Ammon's horn (tissue), 1 donor: ENCODE measurements around the gene FNIP2.
"Not testable (repeated sequence)": the region's sequence is repeated elsewhere in the genome, so short reads cannot be mapped to it uniquely, and the experiment has no call there.

ENCODE experiments used
- DNase-seq: peaks from one replicate; pipeline ENCODE4 v3.0.0-alpha.2; 2016; ENCODE audit warnings: low spot score

Gene FNIP2

DNA sequence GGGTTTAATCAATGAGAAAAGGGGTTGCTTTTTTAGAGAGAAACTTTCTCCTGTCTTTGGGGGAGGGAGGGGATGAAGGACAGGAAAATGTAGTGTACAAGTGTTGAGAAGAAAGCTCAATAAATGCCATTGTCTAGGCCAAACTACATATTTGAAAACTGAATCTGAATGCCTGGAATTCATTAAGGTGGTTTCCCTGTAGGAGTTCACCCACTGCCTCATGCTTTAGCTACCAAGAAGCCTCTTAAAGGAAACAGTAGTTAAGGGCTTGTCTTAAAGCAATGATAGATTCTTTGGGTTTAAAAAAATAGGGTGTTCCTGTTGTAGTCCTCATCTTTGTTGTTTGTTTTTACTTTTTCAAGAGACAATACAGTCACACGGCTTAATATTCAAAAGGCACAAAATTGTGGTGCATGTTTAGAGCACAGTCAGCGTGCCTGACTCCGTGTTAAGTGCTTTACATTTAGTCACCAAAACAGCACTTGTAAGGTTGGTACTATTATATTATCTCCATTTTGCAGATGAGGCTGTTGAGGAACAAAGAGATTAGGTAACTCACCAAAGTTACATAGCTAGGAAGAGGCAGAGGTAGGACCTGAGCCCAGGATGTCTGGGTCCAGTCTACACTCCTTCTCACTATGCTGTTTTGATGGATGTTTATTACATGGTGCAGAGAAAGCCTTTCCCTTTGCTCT lies 46.0 kb downstream of the FNIP2 start:
- DNase-seq: no peak

DNA sequence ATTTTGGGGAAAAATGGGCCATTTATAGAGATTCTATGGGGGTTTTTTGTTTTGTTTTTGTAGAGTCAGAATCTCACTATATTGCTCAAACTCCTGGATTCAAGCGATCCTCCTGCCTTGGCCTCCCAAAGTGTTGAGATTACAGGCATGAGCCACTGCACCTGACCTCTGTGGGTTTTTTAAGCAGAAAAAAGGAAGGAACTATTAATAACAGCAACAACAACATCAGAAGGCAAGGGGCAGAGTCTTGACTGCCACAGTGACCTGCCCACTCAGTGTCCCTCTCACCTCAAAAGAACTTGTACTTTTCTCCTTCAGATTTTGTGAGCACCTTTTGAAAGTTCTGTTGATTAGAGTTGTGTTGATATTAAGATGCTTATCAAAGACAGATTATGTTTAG lies 48.1 kb downstream of the FNIP2 start:
- DNase-seq: no peak

GRCh38 chr4:158817562-158818296 lies 48.9 kb downstream of the FNIP2 start:
- no peak for DNase-seq

GRCh38 chr4:158818560-158819140 lies 49.8 kb downstream of the FNIP2 start:
- DNase-seq: no peak

DNA sequence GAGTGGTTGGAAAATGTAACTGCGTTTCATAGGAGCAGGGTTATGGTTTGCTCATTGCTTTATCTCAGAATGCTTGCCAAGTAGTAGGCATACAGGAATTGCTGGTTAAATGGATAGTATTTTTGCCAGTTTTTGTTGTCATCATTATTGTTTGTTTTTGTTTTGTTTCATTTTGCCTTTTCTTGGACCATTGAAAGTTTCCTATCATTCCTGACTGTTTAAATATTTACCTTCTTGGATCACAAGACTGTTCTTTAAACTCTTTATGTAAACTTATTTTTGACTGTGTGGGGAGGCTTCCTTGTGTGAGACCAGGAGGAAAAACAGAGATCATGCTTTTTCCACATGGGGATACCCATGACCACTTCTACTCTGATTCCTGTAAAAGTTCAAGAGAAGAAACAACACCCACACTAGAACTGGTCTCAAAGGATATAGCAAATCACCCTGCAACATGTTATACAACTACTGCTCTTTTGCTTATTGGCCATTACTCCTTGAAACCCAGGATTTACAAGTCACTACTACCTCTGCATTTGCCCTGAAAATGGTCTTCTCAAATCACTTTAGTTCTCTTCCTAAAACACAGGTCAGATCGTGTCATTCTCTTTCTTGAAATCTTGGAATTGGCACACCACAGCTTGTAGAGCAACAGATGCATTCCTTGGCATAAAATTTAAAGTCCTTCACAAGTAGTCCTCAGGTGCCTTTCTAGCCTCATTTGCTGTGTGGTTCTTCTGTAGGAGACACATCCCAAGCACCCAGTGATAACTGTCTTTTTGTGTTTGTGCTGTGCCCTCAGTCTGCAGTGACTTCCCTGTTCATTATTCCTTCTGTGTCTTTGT lies 51.3 kb downstream of the FNIP2 start:
- no peak for DNase-seq

GRCh38 chr4:158821228-158821971 lies 52.6 kb downstream of the FNIP2 start:
- DNase-seq: no peak

DNA sequence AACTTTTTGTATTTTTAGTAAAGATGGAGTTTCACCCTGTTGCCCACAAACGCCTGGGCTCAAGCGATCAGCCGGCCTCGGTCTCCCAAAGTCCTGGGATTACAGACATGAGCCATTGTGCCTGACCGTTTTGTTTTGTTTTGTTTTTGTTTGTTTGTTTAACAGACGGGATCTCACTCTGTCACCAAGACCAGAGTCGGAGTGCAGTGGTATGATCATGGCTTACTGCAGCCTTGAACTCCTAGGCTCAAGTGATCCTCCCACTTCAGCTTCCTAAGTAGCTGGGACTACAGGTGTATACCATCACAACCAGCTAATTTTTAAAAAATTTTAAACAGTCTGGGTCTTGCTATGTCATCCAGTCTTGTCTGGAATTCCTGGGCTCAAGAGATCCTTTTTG lies 53.5 kb downstream of the FNIP2 start:
- no peak for DNase-seq

GRCh38 chr4:158823461-158823873 lies 54.6 kb downstream of the FNIP2 start:
- no peak for DNase-seq

- no peak for DNase-seq
These were observed 55.8 kb downstream of the FNIP2 start for GRCh38 chr4:158824425-158825274.

GRCh38 chr4:158825433-158826036 lies 56.7 kb downstream of the FNIP2 start:
- DNase-seq: no peak

- DNase-seq: no peak
These were observed 57.2 kb downstream of the FNIP2 start for GRCh38 chr4:158826057-158826456.

- DNase-seq: no peak
These were observed 58.1 kb downstream of the FNIP2 start for GRCh38 chr4:158826882-158827281.

GRCh38 chr4:158827543-158827981 lies 58.7 kb downstream of the FNIP2 start:
- no peak for DNase-seq

DNA sequence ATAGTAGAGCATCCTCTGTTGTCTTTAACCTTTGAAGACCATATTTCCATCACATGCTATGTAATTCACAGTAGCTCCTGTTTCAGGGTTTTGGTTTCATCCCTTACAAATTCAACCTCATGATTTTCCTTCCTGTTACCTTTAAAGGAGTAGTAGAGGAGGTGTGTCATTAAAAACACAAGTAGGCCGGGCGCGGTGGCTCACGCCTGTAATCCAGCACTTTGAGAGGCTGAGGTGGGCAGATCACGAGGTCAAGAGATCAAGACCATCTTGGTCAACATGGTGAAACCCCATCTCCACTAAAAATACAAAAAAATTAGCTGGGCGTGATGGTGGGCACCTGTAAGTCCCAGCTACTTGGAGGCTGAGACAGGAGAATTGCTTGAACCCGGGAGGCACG lies 59.3 kb downstream of the FNIP2 start:
- DNase-seq: not testable (repeated sequence)

DNA sequence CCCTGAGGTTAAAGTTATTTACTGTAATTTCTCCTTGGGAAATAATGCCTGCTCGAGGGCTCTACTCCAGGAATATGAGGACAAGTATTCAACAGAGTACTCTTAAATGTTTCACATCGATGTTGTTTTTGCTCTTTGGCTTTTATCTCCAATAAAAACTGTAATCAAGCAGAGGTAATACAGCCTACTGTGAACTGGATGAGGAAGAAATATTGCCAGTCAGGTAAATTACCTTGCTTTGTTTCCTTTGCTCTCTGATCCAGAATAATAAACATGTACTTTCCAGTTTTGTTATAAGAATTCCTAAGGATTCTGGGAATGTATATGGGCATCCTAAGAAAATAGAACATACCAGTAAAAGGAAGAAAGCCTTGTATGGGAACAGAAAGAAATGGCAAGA lies 60.4 kb downstream of the FNIP2 start:
- DNase-seq: no peak

- DNase-seq: no peak
These were observed 64.8 kb downstream of the FNIP2 start for GRCh38 chr4:158833602-158834001.

DNA sequence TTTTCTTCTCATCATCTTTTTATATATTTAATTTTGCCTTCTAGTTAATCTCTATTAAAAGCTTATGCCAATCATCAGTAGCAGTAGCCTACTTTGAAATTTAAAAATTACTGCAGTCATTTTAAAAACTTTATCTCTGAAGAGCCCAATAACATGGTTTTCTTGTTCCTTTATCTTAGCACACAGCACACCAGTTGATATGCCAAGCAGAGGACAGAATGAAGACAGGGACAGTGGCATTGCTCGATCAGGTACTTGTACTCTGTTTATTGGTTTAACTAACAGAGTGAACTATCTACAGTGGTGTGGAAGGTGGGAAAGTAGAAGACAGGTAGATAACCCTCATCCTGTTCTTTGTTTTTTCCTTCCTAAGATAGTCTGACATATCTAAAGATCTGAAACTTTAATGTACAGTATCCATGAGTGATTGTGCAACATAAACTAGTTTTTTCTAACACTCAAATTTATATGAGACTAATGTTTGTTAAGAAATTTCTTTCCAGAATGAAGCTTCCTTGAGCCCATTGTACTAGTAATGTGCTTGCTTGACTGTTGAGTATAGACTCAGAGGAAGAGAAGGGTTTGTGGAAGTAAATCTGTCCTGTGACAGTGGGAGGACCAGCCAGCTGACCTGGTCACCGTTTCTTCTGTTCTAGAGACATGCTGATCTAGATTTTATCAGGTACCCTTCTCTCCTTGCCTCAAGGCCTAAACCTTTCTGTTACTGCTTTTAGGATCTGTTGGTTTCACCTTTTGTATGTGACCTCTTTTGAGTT lies 66.6 kb downstream of the FNIP2 start:
- no peak for DNase-seq

DNA sequence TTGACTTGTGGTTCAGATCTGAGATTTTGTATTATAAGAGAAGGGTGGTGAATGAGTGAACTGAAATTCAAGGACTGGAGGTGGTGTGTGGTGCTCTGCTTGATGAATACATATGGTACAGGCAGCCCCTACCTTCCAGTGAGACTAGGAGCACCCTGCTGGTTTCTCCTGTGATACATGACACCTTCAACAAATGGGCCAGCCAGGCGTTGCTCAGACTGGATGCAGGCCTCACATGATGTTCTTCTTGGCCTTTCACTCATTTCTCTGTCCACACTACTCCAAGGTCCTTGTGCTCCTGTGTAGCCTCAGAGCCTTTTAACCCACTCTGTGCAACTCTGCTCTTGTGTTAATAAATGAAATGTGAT lies 67.2 kb downstream of the FNIP2 start:
- no peak for DNase-seq

- no peak for DNase-seq
These were observed 68.1 kb downstream of the FNIP2 start for GRCh38 chr4:158836828-158837449.
